GM21381 (cell line): Measurements from ENCODE around the gene DSN1.
A peak's percentile ranks its signal among the peaks of the same experiment; 100 is the strongest.
"Not testable (repeated sequence)": the region's sequence is repeated elsewhere in the genome, so short reads cannot be mapped to it uniquely, and the experiment has no call there.

Experiments
- ATAC-seq: cut with Tn5 transposase; IDR thresholded peaks from one replicate; pipeline ENCODE4 v1.9.1; 2021; ENCODE audit warnings: mild to moderate bottlenecking, moderate library complexity; ENCODE audit not compliant: unreplicated experiment

Gene DSN1, protein sequence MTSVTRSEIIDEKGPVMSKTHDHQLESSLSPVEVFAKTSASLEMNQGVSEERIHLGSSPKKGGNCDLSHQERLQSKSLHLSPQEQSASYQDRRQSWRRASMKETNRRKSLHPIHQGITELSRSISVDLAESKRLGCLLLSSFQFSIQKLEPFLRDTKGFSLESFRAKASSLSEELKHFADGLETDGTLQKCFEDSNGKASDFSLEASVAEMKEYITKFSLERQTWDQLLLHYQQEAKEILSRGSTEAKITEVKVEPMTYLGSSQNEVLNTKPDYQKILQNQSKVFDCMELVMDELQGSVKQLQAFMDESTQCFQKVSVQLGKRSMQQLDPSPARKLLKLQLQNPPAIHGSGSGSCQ

DNA sequence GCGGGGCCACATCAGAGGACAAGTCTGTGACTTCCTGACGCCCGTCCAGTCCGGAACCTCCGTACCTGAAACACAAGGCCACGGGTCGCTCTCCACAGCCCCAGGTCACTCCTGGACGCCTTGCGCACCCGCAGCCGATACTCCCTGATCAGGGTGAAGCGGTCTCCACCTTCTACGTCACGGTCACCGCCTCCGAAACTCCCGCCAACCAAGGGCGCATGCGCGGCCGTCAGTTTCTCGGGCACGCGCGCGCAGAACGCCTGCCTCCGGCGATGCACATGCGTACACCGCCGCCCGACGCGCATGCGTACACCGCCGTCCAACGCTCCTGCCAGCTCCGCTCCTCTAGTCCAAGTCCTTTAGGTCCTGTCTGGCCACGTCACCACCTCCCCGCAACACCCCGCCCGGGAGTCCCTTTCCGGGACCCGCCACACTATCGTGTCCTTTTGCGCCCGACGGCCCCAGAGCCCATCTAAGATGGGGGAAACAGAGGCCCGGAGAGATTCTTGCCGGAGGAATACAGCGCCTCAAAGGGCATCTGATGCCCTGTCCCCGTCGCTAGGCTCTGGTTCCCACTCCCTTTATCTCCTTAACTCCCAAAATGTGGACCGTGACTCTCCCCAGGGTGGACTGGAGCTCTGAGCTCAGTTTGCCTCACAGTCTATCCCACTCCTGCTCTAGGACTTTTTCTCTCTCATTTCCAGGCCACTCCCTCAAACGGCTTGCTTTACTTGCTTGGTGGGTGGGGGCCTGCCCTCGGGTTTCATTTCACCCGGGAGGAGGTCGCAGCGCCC lies at the start of gene DSN1:
DSN1 (minus strand) TSS at position 167 of the 794 bp plus-strand sequence. CDS start 2,305 bp downstream, outside the sequence.
- ATAC-seq, result peak; percentile 83

DNA sequence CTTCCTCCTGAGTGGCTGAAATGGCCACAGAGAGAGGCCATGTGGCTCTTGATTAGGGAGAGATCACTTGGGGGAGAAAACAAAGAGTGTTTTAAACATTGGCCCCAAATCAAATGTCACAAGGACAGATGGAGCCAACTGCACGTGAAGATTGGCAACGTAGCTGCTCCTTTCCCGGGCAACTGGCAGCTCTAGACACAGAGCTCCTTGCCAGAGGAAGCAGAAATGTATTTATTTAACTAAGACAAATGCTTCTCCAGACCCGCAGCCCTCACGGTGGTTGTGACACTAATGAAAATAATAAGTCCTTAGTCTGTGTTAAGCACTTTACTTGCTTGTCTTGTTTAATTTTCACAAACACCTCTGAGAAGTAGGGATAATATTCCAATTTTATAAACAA lies 49.6 kb upstream of the DSN1 start:
- ATAC-seq, result no peak

DNA sequence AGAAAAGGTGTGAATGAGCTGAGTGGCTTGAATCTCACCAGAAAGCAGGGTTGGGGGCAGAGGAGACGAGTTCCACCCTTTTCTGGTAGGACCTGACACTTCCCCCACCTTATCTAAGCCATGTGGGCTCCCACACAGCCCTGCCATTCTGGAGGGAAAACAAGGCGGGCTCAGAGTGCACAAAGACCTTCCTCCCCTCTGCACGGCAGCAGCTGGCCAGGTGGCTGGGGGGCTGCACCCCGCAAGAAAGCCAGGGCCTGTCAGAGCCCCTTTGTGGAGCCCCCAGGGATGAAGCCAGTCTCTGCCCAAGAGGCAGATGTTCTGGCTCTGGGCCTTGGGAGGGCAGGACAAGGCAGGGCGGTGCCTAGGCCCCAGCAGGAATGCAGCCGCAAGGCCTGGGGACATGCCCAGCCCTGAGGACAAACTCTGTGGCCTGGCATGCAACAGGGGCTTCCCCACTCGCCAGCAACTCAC lies 48.4 kb upstream of the DSN1 start:
- no peak for ATAC-seq

DNA sequence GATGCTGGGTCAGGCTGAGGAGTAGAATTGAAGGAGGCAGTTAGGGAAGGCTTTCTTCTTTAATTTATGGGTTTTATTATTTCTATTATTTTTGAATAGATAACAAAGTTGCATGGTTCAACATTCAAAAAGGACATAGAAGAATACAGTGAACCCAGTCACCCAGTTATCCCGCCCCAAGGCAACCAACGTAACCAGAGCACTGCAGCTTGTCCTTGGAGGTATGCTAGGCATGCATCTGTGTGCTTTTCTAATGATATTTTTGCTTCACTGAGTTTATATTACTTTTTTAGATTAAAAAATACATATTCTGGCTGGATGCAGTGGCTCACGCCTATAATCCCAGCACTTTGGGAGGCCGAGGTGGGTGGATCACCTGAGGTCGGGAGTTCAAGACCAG lies 47.4 kb upstream of the DSN1 start:
- no peak for ATAC-seq

DNA sequence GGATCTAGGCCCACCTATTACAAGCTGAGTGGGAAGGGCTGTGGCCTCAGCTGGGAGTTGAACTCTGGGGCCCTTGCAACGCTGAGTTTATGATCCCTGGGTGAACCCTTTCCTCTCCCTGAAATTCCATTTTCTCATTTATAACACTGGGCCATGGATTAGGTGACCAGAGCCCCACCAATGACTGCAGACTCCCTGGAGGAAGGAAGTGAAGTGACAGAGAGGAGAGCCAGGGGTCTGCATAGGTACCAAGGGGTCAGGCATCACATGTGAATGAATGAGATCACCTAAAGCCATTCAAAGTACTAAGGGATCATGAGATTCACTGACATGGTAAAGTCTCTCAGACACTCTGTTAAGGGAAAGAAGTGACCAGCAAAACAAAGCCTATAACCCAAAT lies 46.5 kb upstream of the DSN1 start:
- ATAC-seq, result no peak

DNA sequence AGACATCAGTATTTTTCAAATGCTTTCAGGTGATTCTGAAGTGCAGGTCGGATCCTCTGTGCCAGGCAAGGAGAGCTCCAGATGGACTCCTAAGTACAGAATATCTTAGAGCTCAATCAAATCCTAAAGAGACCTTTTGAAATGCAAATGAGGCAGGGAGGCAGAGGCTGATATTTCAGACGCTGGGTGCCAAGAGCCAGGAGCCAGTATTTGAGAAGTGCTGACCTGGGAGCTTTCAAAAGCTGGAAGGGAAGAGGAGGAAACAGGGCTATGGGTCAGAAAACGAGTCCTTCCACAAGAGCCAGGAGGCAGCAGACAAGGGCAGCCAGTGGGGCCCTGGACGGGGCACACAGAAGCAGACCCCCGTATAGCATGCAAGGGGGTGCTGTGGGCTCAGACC lies 46.1 kb upstream of the DSN1 start:
- no peak for ATAC-seq

DNA sequence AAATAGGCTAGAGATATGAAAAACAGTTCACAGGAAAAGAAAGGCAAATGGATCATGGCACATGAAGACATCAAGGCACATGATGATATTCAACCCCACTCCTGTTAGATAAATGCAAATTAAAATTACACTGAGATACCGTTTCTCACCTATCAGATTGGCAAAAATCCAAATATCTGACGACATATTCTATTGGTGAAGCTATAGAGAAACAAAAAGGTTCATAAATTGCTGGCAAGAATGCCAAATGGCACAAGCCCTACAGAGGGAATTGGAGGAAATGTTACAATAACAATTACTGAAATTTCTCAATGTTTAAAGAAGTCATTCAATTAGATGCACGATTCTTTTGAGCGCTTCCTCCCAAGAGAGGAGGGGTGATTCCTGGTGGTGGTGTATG lies 45.3 kb upstream of the DSN1 start:
- no peak for ATAC-seq

DNA sequence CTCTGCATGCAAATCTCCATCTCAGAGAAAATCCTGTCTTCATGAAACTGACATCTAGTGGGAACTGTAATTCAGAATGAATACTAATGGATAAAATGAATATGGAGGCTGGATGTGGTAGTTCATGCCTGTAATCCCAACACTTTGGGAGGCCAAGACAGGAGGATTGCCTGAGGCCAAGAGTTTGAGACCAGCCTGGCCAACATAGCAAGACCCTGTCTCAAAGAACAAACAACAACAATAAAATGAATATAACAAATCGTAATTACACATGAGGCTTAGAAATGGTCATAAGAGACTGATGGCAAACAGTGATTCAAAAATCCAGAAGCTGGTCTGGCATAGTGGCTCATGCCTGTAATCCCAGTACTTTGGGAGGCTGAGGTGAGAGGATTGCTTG lies 44.6 kb upstream of the DSN1 start:
- ATAC-seq, result no peak

DNA sequence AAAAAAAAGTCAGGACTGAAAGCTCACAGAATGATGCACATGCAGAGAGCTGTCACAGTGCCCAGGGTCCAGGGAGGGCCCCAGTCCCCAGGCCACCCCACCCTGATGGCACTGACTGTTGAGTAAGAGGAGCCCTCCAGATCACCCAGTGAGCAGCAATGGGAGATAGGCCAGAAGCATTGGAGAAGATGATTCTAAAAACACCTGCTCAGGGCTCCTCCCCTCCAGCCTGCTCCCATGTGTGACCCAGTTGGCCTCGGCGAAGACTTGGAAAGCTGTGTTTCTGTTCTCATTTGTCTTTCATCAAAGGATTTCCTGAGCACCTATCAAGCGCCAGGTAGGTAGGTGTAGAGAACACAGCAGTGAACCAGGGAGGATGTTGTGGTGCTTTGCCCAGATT lies 43.9 kb upstream of the DSN1 start:
- no peak for ATAC-seq

DNA sequence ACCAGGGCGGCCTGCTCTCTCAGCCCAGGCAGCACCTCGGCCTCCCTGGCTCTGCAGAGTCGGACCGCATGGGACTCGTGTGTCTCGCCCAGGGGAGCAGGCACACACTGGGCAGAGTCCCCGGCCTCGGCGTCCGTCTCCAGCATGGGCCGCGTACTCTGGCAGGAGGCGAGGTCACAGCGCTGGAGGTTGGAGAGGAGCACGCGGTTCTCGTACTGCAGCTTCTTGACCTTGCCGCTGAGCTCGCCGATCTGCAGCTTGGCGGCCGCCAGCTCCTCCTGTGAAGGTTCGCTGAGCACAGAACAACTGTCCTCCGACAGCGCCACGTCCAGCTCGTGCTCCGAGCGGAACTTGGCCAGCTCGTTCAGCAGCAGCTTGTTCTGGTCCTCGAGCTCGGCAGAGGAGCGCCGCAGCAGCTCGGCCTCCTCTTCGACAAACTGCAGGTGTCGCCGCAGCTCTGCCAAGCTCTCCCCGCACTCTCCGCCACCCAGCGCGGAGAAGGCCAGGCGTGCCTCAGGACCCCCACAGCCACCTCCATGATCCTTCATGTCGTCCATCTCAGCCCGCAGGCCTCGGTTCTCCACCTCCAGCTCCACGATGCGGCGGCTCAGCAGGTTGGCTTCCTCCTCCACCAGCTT lies 42.0 kb upstream of the DSN1 start:
- no peak for ATAC-seq

DNA sequence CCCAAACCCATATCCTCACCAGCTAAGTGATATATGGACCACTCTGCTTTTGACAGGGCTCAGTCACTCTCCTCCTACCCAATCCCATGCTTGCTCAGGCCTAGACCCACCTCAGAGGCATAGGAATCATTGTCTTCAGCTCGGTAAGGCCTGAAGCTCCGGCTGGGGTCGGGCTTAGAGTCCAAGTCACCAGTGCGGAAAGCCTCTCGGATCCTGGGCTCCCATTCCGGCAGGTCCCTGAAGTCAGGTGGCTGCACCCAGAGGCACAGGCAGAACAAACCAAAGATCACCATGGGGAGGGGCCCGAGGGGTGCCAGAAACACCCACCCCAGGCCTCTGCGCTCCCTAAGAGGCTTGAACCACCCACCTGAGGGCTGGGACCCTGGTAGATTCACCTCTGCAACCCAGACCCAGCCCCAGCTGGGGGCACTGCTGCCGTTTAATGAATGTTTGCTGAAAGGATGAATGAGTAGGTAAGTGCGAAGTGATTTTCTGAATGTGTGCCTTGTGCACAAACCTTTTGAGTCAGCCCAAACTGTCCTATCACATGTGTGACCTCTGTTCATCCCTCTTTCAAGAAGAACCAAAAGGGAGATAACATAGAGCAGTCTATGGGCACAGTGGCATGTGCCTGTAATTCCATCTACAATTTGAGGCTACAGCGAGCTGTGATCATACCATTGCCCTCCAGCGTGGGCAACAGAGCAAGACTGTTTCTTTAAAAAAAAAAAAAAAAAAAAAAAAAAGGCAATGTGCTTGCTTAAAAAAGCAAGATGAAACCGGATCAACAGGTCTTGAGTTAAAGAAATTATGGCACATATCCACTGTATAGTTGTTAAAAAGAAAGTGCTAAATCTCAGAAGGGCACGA lies 39.3 kb upstream of the DSN1 start:
- no peak for ATAC-seq

DNA sequence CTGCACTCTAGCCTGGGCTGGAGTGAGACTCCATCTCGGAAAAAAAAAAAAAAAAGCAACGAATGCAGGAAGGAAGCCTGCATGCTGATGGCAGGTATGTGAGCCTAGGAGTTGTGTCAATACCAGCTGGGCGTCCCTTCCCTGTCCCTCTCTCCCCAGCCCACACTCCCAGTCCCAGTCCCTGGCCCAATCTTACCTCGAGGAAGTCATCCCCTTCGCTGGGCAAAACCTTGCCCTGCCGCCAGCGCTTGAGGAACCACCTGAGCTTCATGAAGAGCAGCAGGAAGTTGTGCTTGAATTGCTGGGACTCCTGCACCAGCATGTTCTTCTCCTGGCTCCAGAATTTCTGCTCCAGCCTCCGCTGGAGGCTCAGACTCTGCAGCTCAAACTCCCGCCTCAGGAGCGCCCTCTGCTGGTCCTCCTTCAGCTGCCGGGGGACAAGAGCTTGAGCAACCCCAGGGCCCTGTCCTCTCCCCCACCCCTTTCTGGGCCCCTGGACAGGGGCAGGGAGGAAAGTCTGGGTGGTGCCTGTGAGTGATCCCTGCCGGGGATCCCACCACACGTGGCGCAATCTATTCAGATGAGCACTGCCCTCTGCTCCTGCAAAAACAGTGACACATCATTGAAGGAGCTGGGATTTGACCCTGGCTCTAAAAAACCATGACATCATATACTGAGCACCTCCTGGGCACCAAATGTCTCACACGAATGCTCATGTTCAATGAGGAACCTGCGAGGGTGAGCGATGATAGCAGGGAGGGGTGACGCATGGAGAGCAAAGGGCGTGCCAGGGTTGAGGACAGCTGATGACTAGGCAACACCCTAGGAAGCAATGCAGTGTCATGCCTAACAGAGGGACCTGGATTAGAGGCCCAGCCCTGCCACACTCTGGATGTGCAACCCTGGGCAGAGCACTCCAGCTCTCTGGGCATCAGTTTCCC lies 35.0 kb upstream of the DSN1 start:
- ATAC-seq, result no peak

DNA sequence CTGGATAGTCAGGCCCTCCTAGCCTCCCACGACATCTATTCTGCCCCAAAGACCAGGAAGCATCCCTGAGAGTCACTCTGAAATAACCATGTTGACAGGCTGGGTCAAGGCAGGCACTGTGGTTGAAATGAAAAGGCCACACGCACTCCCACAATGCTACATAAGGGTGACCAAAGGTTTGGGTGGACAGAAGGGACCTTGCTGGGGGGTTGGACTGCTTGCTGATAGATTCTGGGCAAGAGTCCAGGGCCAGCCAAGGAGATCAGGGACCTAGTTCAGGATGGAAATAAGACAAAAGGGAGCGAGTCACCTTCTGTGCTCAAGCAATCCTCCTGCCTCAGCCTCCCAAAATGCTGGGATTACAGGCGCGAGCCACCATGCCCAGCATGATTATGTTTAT lies 32.5 kb upstream of the DSN1 start:
- no peak for ATAC-seq

DNA sequence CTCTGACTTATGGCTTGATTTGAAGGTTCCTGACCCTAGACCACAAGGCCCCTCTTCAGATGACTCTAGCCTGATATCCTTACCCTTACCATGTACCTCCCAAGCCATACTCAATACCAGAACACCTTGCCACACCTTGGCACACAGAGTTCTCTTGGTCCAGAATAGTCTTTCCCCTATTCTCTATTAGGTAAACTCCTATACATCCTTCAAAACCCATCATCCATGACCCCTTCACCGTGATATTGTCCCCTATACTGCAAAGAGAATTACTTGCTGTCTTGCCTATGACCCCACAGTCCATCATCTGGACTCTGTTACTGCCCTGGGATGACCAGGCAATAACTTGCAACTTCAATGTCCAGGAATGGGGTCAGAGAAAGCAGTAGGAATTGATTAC lies 31.8 kb upstream of the DSN1 start:
- no peak for ATAC-seq

DNA sequence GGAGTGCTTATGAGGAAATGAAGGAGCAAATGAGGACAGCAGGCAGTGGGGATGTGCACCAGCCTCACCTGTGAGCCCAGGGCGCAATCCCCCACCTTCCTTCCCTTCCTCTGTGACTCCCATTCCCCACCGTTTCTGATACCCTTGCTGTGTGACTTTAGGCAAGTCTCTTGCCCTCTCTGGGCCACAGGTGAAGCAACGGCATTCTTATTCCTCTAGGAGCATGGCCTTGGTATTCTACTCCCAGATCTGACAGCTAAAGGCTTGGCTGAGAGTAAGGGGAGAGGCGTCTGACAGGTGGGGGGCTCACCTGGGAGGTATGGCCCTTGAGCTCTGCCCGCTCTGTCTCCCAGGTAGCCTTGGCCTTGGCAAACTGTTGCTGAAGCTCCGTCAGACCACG lies 30.9 kb upstream of the DSN1 start:
- ATAC-seq, result no peak

DNA sequence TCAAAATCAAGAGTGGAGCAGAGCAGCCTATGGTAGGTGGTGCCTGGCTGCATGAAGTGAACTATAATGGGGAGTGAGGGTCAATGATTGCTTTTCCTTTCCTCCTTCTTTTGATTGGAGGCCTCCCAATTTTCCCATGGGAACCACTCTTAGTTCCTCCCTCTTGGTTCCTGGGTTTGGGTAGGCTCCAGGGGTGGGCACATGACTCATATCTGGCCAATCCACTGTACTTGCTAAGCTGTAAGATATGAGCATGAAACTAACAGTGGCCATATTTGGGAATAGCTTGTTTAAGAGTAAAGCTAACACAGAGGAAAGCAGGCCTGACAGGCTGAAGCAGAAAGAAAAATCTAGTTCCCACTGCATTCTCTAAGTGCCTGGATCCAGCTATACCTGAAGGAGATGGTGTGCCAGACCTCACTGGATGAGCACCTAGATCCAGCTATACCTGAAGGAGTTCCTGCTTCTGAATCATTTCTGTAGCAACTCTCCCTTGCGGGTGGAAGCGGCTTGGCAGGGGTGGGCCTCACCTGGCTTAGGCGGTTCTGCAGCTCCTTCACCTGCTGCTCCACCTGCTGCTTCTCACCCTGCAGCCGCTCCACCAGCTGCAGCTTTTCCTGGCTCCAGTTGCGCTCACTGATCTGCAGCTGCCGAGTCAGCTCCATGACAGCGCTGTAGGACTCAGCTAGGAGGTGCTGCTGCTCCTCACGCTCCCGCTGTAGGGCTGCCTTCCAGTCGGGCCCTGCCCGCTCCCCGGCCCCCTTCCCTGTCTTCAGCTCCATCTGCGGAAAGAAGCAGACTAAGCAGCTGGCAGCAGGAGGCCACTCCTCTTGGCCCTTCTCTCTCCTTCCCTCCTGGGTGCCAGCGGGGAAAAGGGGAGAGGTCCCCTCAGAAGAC lies 29.0 kb upstream of the DSN1 start:
- ATAC-seq, result no peak

DNA sequence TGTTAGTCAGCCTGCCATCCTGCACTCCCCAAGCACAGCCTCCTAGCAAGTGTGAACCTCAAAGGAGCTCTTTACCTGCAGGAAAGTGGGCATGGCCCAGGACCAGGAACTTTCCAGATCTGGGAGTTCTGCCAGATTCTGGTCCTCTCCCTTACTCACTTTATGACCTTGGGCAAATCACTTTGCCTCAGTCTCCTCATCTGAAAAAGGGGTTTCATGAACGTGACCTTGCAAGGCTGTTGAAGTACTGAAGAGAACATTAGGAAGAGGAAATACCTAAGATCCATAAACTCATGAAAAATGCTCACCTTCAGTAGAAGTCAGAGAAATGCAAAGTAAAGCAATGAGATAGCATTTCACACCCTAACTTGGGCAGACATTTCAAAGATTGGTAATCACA lies 26.8 kb upstream of the DSN1 start:
- ATAC-seq, result no peak

DNA sequence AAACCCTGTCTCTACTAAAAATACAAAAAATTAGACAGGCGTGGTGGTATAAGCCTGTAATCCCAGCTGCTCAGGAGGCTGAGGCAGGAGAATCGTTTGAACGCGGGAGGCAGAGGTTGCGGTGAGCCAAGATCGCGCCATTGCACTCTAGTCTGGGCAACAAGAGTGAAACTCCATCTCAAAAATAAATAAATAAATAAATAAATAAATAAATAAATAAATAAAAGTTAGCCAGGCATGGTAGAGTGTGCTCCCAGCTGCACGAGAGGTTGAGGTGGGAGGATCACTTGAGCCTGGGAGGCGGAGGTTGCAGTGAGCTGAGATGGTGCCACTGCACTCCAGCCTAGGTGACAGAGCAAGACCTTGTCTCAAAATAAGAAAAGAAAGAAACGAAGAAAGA lies 25.8 kb upstream of the DSN1 start:
- not testable (repeated sequence) for ATAC-seq

DNA sequence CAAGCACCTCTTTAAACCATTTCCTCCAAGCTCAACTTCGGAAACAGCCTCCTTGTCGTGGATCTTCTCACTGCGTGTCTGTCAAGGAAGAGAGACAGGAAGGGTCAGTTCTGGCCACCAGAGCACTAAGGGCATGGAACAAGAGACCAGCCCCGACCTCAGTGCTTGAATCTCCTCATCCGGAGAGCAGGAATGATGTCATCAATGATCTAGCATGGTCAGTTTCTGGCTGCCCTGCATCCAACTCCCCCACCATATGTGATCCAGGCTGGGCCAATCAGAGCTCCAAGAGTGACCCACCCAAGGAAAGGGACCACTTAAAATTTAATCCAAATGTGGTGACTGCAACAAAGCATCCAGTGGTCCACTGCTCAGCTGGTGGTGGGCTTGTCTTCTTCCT lies 23.3 kb upstream of the DSN1 start:
- no peak for ATAC-seq
